H4 (cell line): ENCODE results near the gene IL16. TPM values are rescaled to one million over a fixed set of nuclear protein-coding genes. Genes with fewer than 3 reads are reported as not detected.
"Not testable (repeated sequence)": the region's sequence is repeated elsewhere in the genome, so short reads cannot be mapped to it uniquely, and the experiment has no call there.

Source experiments
- DNase-seq: peaks from one replicate; pipeline ENCODE4 v3.0.0-alpha.2; 2015; ENCODE audit warnings: low spot score
- total RNA-seq: library from RNA; depleted of rRNA; stranded (reverse); fragments of >200 nt; shearing (Covaris generic); gene quantifications from 2 replicates; pipeline ENCODE4 v1.2.3, GENCODE V29; 2014

The IL16 gene
- total RNA-seq, 1 experiment from 2014 or later = 0.17 TPM

GRCh38 chr15:81206018-81206417 is 9.3 kb downstream of the IL16 start:
- no peak for DNase-seq

GRCh38 chr15:81207987-81208386 is 11.3 kb downstream of the IL16 start:
- DNase-seq = not testable (repeated sequence)

- no peak for DNase-seq
Observed at GRCh38 chr15:81209635-81210034, 13.0 kb downstream of the IL16 start.

GRCh38 chr15:81211376-81211775 is 14.7 kb downstream of the IL16 start:
- no peak for DNase-seq

- no peak for DNase-seq
Observed at GRCh38 chr15:81213982-81214381, 17.3 kb downstream of the IL16 start.

- no peak for DNase-seq
Observed at GRCh38 chr15:81215531-81215930, 18.9 kb downstream of the IL16 start.

GRCh38 chr15:81215983-81216382 is 19.3 kb downstream of the IL16 start:
- no peak for DNase-seq

- DNase-seq = no peak
Observed at GRCh38 chr15:81216422-81216821, 19.7 kb downstream of the IL16 start.

GRCh38 chr15:81221449-81221848 is 24.8 kb downstream of the IL16 start:
- DNase-seq = no peak

GRCh38 chr15:81222007-81222406 is 25.3 kb downstream of the IL16 start:
- DNase-seq = no peak

- DNase-seq = no peak
Observed at GRCh38 chr15:81223346-81223971, 26.8 kb downstream of the IL16 start.

- no peak for DNase-seq
Observed at GRCh38 chr15:81224232-81224631, 27.6 kb downstream of the IL16 start.

GRCh38 chr15:81225161-81225671 is 28.5 kb downstream of the IL16 start:
- DNase-seq = no peak

- DNase-seq = no peak
Observed at GRCh38 chr15:81227716-81228115, 31.0 kb downstream of the IL16 start.

- no peak for DNase-seq
Observed at GRCh38 chr15:81229586-81229985, 32.9 kb downstream of the IL16 start.

- no peak for DNase-seq
Observed at GRCh38 chr15:81235276-81236123, 38.8 kb downstream of the IL16 start.

- no peak for DNase-seq
Observed at GRCh38 chr15:81239190-81239589, 42.5 kb downstream of the IL16 start.

- DNase-seq = no peak
Observed at GRCh38 chr15:81242778-81243177, 46.1 kb downstream of the IL16 start.

GRCh38 chr15:81244306-81244705 is 47.6 kb downstream of the IL16 start:
- no peak for DNase-seq

- no peak for DNase-seq
Observed at GRCh38 chr15:81253846-81254245, 57.2 kb downstream of the IL16 start.

- no peak for DNase-seq
Observed at GRCh38 chr15:81254277-81254915, 57.7 kb downstream of the IL16 start.

- DNase-seq = no peak
Observed at GRCh38 chr15:81254916-81255290, 58.2 kb downstream of the IL16 start.
